HG03196 (cell line): Measurements from ENCODE around the gene CBFA2T3.

Source experiments
- ATAC-seq: cut with Tn5 transposase; IDR thresholded peaks from one replicate; pipeline ENCODE4 v1.9.1; 2021; ENCODE audit not compliant: unreplicated experiment

CBFA2T3 gene

GRCh38 chr16:88964636-88965035 is 12.4 kb downstream of the CBFA2T3 start:
- ATAC-seq: no peak

GRCh38 chr16:88963583-88963982 is 13.4 kb downstream of the CBFA2T3 start:
- ATAC-seq: no peak

GRCh38 chr16:88962478-88963152 is 14.4 kb downstream of the CBFA2T3 start:
- ATAC-seq: no peak

- no peak for ATAC-seq
Measured at GRCh38 chr16:88961011-88961410, 16.0 kb downstream of the CBFA2T3 start.

GRCh38 chr16:88960516-88960915 is 16.5 kb downstream of the CBFA2T3 start:
- ATAC-seq: no peak

GRCh38 chr16:88959022-88959421 is 18.0 kb downstream of the CBFA2T3 start:
- no peak for ATAC-seq

GRCh38 chr16:88957887-88958577 is 19.0 kb downstream of the CBFA2T3 start:
- no peak for ATAC-seq

GRCh38 chr16:88957433-88957767 is 19.6 kb downstream of the CBFA2T3 start:
- ATAC-seq: no peak

- ATAC-seq: no peak
Measured at GRCh38 chr16:88956546-88957432, 20.2 kb downstream of the CBFA2T3 start.

- ATAC-seq: no peak
Measured at GRCh38 chr16:88955906-88956305, 21.1 kb downstream of the CBFA2T3 start.

- no peak for ATAC-seq
Measured at GRCh38 chr16:88953003-88953690, 23.9 kb downstream of the CBFA2T3 start.

GRCh38 chr16:88951989-88952388 is 25.0 kb downstream of the CBFA2T3 start:
- no peak for ATAC-seq

GRCh38 chr16:88951501-88951900 is 25.5 kb downstream of the CBFA2T3 start:
- ATAC-seq: no peak

GRCh38 chr16:88948781-88949490 is 28.1 kb downstream of the CBFA2T3 start:
- no peak for ATAC-seq

GRCh38 chr16:88945473-88945872 is 31.5 kb downstream of the CBFA2T3 start:
- no peak for ATAC-seq

- no peak for ATAC-seq
Measured at GRCh38 chr16:88943741-88944140, 33.3 kb downstream of the CBFA2T3 start.

GRCh38 chr16:88943131-88943664 is 33.8 kb downstream of the CBFA2T3 start:
- no peak for ATAC-seq

GRCh38 chr16:88941913-88942909 is 34.8 kb downstream of the CBFA2T3 start:
- peak; percentile 42 for ATAC-seq
